Measurements from ENCODE around the gene PITPNB.

- TF ChIP-seq EZH2 (IDR thresholded peaks at IDR 0.05; ENCODE audit: borderline replicate concordance, low read length): no peak
- no peak for TF ChIP-seq CTCF (IDR thresholded peaks at IDR 0.05; ENCODE audit: low read length)
These were observed 45.6 kb downstream of the PITPNB start for GRCh38 chr22:27873472-27873871.
